ENCODE results near the gene SFSWAP.
"Not testable (repeated sequence)": the region's sequence is repeated elsewhere in the genome, so short reads cannot be mapped to it uniquely, and the experiment has no call there.

The SFSWAP gene

DNA sequence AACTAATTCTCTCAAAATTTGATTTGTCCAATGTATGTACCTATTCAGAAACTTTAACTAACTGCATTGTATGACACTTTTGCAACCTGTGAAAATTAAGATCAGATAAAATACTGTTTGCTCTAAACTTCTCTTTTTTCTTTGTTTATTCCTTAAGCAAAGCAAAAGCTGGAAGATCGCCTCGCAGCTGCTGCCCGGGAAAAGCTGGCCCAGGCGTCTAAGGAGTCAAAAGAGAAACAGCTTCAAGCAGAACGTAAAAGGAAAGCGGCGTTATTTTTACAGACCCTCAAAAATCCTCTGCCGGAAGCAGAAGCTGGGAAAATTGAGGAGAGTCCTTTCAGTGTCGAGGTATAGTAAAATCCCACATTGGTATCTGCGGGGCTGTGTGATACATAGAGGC lies 55.1 kb downstream of the SFSWAP start:
- no peak for DNase-seq

DNA sequence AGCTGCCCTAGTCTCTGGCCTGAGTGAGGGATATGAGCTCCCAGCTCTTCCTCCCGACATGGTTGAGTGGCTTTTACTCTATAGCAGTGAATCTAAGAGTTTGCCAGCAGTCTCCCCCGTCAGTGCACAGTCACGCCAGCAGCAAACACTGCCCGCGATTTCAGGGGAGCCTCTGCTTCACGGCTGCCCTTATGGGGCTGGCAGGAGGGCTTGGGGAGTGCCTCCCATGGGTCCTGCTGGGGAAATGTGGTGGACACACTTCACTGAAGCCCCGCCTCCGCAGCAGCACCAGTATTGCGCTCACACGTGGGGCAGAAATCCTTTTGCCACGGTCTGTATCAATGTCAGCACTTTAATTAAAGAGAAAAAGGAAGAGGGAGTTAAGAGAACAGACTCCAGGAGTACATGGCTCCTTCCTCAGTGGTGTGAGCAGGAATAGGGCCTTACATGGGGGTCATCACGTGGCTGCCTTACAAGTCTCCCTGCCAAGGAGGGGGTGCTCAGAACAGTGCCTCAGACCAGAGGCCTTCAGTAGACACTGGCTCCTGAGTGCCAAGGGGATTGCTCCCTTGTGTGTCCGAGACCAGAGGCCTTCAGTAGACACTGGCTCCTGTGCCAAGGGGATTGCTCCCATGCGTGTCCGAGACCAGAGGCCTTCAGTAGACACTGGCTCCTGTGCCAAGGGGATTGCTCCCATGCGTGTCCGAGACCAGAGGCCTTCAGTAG lies 55.7 kb downstream of the SFSWAP start:
- no peak for DNase-seq

DNA sequence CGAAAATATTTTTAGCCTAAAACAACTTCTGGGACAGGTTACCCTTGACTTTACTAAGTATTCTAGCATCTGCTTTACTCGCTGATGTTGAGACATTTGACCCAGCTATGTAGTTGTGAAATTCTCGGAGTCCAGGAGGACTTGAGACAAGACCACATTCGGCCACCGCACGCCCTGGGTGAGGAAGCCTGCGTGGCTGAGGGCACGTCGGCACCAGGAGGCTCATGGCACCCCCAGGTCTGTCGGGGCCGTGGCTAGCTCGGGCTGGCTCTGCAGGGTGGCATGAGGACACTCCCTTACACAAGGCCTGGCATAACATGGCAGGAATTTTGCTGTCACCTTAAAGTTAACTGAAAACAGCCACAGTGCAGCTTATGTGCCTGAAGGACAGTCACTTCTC lies 59.2 kb downstream of the SFSWAP start:
- no peak for DNase-seq

DNA sequence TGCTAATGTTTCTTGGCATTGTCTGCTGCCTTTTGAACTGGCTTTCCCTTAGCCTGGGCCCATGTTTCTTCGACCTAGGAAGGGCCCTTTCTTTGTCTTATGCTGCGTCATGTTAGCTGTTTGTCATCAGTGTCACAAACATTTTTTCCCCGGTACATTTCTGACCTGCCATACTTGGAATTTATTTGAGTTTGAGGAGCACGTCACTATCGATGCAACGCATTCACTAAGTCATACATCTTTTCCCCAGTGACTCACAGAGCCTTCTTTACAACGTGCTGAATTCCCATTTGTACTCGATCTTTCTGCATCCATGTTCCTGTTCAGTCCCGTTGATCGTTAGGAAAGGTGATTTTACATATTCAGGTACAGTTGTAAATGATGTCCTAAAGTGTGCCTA lies 61.1 kb downstream of the SFSWAP start:
- no peak for DNase-seq

DNA sequence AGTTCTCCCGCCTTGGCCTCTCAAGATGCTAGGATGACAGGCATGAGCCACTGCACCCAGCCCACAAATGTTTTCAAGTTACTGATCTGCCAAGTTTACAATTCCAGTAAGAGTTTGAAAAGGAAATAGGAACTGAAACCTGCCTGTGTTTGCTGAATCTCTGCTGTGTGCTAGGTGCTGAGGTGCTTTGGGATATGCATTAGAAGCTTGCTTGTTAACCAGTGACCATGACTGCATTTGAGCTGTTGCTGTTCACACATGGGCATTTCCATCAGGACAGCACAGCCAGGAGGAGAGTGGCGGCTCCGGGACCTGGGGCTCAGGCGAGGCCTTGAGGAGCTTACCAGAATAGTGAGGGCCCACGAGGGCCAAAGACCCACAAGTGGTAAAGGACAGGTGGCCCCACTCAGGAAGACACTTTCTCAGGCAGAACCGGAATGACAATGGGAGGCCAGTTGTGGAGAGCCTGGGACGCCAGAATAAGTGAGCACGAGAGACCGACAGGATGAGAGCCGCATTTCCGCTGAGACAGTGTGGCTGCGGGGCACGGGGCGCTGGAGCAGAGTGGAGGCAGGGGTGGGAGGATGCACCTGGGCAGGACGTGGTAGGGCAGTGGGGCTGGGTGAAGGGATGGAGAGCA lies 62.8 kb downstream of the SFSWAP start:
- DNase-seq, result no peak

DNA sequence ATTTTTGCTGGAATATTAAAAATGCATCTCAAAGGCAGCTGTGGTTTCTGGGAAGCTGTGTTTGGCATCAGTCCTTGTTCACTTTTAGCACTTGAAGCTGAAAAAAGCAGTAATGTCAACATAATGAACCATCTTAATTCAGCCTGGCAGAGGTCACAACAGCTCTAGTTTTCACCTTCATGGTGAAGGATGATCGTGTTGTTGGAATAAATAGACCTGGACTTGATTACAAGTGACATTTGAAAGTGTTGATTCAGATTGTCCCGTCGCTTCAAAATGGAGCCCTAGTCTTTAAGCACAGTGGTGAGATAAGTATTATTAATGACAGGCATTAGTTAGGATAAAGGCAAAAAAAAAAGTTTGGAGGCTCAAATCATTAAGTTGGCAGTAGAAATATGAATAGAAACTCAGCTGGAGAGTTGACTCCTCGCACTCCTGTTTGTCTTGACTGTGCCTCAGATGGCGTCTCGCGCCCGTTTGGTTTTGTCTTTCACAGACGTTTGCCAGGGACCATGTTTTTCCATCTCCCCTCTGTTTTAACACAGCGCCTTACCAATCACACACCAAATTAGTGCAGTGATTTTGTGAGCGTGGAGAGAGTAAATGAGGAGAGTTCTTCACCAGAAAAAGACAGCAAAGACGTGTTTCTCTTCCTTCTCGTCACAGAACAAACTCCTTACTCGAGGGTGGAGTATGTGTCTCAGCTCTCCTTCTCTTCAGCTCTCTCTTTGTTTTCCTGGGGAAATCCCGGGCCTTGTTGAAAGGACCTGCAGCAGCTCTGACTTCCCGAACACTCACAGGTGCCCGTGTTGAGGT lies 63.9 kb downstream of the SFSWAP start:
- DNase-seq, result no peak

DNA sequence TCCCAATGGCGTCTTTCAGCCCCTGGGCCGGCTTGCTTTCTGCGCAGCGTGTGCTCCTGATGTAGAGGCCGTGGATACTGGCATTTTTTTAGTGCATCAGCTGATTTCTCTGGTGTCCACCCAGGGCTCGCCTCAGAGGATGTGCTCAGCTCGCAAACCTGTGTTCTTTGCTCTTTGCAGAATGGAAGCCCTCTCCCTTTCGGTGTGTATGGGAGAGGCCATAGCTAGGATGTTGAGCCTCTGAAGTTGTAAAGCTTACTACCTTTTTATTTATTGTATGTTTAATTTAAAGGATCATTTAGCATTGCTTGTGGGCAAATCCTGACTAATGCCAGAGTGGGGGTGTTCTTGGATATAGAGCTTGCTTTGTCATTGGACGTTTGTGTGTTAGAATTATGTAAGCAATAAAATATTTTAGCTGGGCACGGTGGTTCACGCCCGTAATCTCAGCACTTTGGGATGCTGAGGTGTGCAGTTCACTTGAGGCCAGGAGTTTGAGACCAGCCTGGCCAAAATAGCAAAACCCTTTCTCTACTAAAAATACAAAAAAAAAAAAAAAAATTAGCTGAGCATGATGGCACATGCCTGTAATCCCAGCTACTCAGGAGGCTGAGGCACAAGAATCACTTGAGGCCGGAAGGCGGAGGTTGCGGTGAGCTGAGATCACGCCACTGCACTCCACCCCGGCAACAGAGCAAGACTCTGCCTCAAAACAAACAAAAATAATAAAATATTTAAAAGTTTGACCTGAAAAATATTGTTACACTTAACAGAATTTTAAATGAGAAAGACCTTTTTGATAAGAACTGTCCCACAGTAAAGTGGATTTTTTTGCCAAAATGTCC lies 64.7 kb downstream of the SFSWAP start:
- no peak for DNase-seq

DNA sequence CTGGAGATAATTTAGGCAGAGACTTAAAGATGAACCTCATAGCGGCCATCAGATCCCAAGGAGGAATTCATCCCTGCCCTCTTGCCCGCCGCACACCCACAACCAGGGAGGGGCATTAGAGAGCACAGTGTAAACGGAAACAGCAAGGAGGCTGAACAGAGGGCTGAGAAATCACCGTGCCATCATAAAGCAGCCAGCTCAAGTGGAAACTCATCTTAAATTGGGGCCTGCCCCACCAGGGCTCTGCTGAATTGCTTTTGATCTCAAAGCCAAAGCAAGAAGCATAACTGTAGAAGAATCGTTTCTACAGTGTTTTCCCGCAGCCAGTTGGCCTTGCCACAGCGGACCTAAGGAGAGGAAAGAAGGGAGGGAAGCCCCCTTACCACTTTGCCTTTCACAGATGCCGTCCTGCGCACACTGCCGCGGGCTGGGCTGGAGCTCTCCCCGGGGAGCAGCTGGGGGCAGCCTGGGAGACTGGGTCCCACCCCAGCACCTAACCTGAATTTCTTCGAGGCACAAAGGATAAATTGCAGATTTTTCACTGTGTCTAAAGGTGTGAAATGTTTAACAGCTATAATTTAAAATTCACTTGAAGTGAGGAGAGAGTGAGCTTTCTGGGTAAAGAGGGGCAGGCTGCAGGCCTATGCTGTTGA lies 65.5 kb downstream of the SFSWAP start:
- DNase-seq, result no peak

DNA sequence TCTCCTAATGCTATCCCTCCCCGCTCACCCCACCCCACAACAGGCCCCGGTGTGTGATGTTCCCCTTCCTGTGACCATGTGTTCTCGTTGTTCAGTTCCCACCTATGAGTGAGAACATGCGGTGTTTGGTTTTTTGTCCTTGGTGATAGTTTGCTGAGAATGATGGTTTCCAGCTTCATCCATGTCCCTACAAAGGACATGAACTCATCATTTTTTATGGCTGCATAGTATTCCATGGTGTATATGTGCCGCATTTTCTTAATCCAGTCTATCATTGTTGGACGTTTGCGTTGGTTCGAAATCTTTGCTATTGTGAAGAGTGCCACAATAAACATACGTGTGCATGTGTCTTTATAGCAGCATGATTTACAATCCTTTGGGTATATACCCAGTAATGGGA lies 66.4 kb downstream of the SFSWAP start:
- not testable (repeated sequence) for DNase-seq

DNA sequence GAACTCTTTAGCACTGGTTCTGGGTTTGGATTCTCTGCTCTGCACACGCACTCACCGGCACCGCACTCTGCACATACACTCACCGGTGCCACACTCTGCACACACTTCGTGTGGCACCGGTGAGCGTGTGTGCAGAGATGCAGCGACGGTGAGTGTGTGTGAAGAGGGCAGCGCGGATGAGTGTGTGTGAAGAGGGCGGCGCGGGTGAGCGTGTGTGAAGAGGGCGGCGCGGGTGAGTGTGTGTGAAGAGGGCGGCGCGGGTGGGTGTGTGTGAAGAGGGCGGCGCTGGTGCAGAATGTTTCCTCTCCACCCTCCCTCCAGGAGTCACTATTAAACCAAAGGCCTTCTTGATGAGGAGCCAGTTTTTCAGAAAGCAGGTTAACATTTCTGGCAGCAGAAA lies 68.1 kb downstream of the SFSWAP start:
- DNase-seq, result no peak

DNA sequence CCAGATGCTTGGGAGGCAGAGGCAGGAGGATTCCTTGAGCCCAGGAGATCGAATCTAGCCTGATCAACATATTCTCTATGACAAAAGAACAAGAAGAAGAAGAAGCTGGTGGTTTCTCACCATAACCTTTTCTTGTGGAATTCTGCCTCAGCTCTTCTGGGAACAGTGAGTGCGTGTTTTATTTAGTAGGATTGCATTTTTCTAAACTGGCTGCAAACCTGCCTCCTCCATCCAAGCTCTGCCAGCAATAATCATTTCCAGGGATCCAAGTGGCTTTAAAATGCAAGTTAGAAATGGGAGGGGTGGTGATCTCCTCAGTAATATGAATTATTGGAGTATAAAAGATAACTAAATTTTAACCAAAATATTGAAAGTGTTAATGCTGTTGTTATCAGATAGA lies 71.2 kb downstream of the SFSWAP start:
- no peak for DNase-seq

DNA sequence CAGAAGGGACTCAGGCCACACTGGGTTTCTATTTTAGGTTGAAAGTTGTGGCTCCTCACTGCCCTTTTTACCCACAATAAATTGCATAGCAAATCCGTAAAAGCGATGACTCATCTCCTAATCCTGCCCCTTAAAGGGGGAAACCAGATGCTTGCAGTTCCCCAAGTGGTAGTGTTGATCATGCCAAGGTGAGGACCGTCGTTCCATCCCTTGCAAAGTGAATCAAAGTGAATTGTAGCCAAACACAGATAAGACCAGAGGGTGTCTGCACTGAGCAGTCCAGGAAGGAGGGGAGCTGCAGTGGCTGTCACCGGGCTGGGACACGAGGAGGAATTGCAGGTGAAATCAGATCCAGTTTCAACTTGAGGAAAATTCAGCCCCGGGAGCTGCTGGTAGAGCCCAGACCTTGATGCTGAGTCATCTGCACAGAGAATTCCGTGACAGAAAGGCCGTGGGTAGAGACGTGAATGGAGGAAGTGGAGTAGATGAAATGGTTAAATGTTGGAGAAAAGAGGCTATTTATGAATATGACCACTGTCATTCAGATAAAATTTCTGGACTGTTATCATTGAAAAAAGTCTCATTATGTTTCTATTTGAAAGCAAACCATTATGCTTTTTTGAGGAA lies 73.1 kb downstream of the SFSWAP start:
- DNase-seq, result no peak

DNA sequence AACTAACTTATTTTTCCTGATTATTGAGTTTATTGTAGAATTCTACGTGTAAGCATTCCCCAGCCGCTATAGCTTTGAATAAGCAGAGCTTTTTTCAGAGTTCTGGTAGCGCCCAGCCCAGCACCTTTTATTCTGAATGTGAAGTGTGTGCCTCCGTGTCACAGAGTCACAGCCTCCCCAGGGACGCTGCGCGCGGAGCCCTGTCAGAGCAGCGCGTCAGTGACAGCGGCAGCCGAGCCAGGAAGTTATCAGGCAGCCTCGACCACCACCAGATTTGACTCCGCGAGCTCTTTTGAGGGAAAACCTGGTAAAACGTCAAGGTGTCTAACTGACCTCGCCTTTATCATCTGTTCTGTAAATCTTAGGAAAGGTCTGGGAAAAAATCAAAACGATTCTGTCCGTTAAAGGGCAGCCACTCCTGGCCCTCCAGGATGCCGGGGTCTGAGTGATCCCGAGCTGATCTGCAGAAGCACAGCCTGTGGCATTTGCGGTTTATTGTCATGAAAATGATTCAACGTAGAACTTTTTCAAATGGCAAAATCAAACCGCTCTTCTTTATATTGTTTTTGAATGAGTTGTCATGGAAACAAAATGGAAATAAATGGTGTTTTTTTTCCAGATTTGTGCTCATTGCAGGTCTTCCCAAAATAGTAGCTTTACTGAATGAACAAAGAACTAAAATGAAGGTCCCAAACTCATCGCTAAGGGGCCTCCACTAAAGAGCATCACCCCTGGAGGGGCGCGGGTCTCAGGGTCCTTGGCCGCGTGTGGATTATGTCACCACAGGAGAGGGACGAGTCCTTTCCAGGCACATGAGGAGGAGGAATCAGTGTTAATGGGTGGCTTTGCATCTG lies 74.2 kb downstream of the SFSWAP start:
- no peak for DNase-seq

DNA sequence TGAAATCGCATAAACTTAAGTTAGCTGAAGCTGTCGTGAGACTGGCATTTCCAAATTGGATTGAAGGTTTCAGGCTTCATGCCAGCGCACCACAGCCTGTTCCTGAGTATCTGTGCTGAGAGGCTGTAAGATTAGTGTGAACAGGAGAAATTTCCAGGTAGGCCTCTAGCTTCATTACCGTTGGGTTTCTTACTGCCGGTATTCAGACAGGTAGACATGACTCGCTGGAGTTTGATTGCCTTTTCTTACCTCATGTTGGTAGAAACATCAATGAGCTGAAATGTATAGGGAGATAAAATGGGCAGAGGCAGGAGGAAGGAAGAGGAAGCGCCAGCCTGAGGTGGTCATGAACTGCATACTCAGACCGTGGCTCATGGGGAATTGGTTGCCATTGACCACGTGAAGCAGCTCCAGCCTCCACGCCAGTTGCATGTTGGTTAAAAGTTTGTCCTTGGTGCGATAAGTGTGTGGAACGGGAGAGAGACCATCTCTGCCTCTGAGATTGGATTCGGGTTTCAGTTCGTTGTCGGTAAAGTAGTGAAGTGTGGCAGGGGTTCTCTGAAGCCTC lies 75.0 kb downstream of the SFSWAP start:
- DNase-seq, result no peak

DNA sequence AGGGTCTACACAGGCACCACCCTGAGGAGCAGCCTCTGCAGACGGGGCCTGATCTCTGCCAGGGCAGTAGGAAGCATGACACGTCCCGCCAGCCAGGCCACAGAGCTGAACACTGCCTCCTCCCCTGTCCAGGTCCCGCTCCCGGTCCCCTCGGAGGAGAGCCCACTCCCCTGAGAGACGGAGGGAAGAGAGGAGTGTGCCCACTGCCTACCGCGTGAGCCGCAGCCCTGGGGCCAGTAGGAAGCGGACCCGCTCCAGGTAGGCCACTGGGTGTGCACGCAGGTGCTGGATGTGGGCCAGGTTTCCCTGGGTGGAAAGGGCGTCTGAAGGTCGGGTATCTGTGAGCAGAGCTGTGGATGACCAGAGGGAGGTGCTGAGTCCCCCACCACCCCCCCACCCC lies 75.4 kb downstream of the SFSWAP start:
- no peak for DNase-seq

DNA sequence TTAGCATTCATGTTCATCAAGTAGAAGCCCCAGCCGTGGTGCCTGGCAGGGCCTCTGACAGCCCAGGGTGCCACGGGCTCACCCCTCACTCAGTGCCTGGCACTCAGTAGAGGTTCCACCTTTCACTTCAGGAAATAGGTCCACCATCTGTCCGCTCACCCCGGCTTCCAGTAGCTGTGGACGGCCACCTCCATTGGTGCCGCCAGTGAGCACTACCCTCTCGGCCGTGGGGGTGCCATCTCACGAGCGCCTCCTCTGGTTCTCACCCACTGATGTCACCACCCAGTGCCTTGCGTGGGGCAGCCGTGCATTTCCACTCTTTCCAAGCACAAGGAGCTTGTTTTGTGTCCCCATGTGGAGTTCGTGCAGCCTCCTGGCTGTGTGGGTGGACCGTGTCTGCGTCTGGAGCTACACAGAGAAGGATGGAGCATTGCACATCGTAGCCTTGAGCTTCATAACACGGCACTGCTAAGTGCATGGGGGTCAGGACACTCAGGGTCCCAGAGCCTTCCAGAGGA lies 76.3 kb downstream of the SFSWAP start:
- no peak for DNase-seq

DNA sequence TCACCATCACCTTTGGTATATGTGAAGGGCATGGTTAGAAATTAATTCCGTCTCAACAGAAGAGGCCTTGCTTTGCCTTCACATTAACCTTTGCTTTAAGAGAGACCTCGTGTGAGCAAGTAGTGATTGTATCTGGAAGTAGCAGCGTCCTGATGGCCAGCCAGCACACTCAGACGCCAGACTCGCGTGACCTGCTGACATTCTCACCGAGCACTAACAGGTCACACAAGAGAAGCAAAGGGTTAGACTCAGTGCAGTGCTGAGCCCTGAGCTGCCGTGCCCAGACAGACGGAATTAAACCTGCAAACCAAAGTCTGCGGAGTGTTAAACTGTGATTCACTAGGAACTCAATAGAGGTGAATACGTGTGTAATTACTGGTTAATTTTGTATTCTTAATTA lies 77.2 kb downstream of the SFSWAP start:
- DNase-seq, result no peak

DNA sequence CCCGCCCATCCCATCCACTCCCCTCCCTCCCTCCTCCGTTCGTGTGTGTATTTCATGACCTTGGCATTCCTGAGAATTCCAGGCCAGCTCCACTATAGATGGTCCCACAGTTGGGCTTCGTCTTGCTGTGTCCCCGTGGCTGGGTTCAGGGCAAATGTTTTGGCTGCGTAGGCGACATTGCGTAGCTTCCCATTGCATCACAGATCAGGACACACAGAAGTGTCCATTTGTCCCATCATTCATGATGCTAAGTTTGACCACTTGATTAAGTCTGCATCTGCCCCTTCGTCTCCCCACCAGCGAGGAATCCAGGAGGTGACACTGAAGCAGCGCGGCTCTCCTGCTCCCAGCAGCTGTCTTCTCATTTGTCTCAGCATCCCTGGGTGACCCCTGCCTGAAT lies 78.7 kb downstream of the SFSWAP start:
- DNase-seq, result no peak

DNA sequence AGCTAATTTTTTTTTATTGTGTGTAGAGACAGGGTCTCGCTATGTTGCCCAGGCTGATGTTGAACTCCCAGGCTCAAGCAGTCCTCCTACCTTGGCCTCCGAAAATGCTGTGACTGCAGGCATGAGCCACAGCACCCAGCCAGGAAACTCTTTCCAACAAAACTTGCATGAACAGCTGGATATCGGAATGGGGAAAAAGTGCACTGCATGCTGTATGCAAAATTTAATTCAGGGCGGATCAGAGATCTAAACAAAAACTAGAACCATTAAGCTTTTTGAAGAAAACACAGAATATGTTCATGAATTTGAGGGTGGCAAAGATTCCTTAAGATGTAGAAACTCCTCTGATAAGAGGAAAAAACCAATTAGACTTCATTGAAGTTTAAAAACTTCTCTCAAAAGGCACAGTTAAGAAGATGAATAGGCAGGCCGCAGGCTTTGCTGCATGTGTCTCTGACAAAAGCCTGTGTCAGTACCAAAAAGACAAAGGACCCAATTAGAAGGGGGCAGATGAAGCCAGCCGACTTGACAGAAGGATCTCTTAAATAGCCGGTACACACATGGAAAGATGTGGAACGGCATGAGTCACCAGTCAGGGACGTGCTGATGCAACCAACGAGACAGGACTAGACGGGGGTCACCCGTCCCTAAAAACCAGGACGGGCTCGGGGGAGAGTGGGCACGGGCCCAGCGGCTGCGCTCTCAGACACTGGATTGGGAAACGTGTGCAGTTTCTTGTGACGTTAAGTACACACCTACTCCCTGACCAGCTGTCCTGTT lies 82.5 kb downstream of the SFSWAP start:
- DNase-seq, result no peak

DNA sequence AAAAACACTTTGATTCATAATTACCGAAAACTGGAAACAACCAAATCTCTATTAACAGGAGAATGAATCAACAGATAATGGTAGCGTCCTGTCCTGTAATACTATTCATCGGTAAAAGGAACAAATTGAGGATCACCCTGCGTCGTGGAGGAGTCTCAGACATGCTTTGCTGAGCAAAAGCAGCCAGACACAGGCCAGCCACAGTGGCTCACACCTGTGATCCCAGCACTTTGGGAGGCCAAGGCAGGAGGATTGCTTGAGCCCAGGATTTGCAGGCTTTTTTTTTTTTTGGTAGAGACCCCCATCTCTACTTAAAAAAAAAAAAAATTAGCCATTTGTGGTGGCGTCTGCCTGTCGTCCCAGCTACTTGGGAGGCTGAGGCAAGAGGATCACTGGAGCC lies 83.2 kb downstream of the SFSWAP start:
- DNase-seq, result no peak

All from NCI-H1417 treated with DMSO at 0.1 percent for 48 hours (cell line).